ENCODE results near the gene TMEM38B. TPM values are rescaled to one million over a fixed set of nuclear protein-coding genes. Genes with fewer than 3 reads are reported as not detected.
A peak's percentile ranks its signal among the peaks of the same experiment; 100 is the strongest.

The TMEM38B gene
- total RNA-seq, 1 experiment from 2014 or later: 14.5 TPM

DNA sequence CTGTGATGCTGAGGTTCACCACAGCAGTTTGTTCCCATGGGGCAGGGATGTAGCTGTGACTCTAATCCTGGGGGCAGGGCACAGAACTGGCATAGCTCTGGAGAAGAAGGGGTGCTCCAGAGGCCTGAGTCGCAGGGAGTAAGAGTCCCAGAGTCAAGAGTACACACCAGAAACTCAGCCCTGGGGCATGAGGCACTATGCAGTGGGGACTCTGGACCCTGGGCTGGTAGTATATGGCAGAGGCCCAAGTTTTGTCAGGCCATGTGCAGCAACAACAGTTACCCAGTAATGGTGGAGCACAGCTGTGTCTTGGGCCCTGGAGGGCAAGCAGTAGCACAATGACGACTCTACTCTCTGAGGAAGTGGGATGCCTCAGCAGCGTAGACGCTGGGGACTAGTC, 42.9 kb downstream of the TMEM38B start:
- Histone ChIP-seq H2BK15ac (ENCODE audit: low read depth, low read length) (no peak overlapping the region), H3K4me2 (ENCODE audit: insufficient read depth, insufficient read length, low read length) (no peak overlapping the region), H3T11ph (ENCODE audit: low read length) (no peak overlapping the region), H3K18ac (ENCODE audit: insufficient read length, low read depth, low read length) (no peak overlapping the region), H4K8ac (replicated peaks; ENCODE audit: insufficient read length, low read depth, low read length) (no peak overlapping the region), H2AK5ac (ENCODE audit: insufficient read length, low read length) (no peak overlapping the region), H3K79me1 (ENCODE audit: insufficient read depth, low read depth, low read length, poor library complexity, severe bottlenecking) (no peaks in the 10 kb centered on the region), H3K9me3 (ENCODE audit: control insufficient read depth, low read depth, low read length) (no peaks in the 10 kb centered on the region), H2AFZ (ENCODE audit: low read length) (no peak overlapping the region), H3K14ac (ENCODE audit: insufficient read depth, low read length) (no peak overlapping the region), H3K23ac (ENCODE audit: insufficient read length, low read depth, low read length) (no peak overlapping the region), H3K23me2 (ENCODE audit: insufficient read length, low read depth, low read length, poor library complexity, severe bottlenecking) (no peaks in the 10 kb centered on the region), H3K9ac (ENCODE audit: extremely low read depth, insufficient read length, low read length) (no peak overlapping the region), H2BK20ac (ENCODE audit: low read depth, low read length, poor library complexity, severe bottlenecking) (no peak overlapping the region), H3K79me2 (ENCODE audit: insufficient read depth, low read length) (no peaks in the 10 kb centered on the region), H4K20me1 (ENCODE audit: control insufficient read depth, insufficient read depth, insufficient read length) (no peaks in the 10 kb centered on the region), H4K91ac (ENCODE audit: insufficient read length, low read depth, low read length) (no peak overlapping the region), H3K4me1 (ENCODE audit: insufficient read depth, low read length) (no peaks in the 10 kb centered on the region), H3K4ac (ENCODE audit: low read depth, low read length) (no peak overlapping the region), H3K27ac (ENCODE audit: insufficient read length, low read depth, low read length) (no peak overlapping the region), H2BK12ac (ENCODE audit: insufficient read length, low read depth, low read length) (no peak overlapping the region), H2BK5ac (ENCODE audit: insufficient read length, low read length) (no peak overlapping the region), H4K5ac (ENCODE audit: insufficient read length, low read depth, low read length) (no peak overlapping the region), H2BK120ac (ENCODE audit: low read depth, low read length, poor library complexity, severe bottlenecking) (no peak overlapping the region), H3K27me3 (ENCODE audit: insufficient read depth, low read length) (no peaks in the 10 kb centered on the region), H3K56ac (ENCODE audit: insufficient read length, low read depth, low read length) (no peak overlapping the region)
- H3K9me3 Mint-ChIP-seq: peaks cover 38 to 39% of the 10 kb centered on the region in 2 experiments
- H3K4me3 Mint-ChIP-seq: no peak overlapping the region
- WGBS (ENCODE audit: extremely low coverage, insufficient read length, low lambda C conversion rate): no CpG with 5 or more reads among the region's 4 CpGs
- no peaks in the 10 kb centered on the region for H3K4me1 Mint-ChIP-seq
- DNase-seq: no peak
- peaks cover 21 to 44% (median 25%) of the 10 kb centered on the region in 3 experiments for H3K36me3 Mint-ChIP-seq (ENCODE audit: insufficient read depth in 1 of 3, low read depth in 3 of 3)
- TF ChIP-seq, protein P1, sequence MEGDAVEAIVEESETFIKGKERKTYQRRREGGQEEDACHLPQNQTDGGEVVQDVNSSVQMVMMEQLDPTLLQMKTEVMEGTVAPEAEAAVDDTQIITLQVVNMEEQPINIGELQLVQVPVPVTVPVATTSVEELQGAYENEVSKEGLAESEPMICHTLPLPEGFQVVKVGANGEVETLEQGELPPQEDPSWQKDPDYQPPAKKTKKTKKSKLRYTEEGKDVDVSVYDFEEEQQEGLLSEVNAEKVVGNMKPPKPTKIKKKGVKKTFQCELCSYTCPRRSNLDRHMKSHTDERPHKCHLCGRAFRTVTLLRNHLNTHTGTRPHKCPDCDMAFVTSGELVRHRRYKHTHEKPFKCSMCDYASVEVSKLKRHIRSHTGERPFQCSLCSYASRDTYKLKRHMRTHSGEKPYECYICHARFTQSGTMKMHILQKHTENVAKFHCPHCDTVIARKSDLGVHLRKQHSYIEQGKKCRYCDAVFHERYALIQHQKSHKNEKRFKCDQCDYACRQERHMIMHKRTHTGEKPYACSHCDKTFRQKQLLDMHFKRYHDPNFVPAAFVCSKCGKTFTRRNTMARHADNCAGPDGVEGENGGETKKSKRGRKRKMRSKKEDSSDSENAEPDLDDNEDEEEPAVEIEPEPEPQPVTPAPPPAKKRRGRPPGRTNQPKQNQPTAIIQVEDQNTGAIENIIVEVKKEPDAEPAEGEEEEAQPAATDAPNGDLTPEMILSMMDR (conservative IDR thresholded peaks at IDR 0.05): no peak
- no peaks in the 10 kb centered on the region for H3K27me3 Mint-ChIP-seq (ENCODE audit: low read depth)
- peak overlapping the region in 2 of 3 experiments; percentile 39 to 55; a peak in 2 of 7 replicates for H3K27ac Mint-ChIP-seq

Data from H9 (cell line).